ENCODE data around the gene MRPL38.
A peak's percentile ranks its signal among the peaks of the same experiment; 100 is the strongest.

The MRPL38 gene

GRCh38 chr17:75904749-75905521, at the start of gene MRPL38:
TSS of gene MRPL38 (minus strand) at chr17:75904884. CDS start at chr17:75904875, 9 bp downstream.
- peaks cover 30% of the 10 kb centered on the region for H3K36me3 ChIP-seq (ENCODE audit: insufficient read depth, low read depth, low read length)
- peak within 1 kb of the TSS; percentile 96 for H3K4me3 ChIP-seq (ENCODE audit: low read length)
- no peaks in the 10 kb centered on the region for H3K4me1 ChIP-seq (ENCODE audit: insufficient read depth, low read length)
- H3K27ac ChIP-seq (ENCODE audit: low read length): no peak within 1 kb of the TSS
- no peaks in the 10 kb centered on the region for H3K9me3 ChIP-seq (ENCODE audit: insufficient read depth, low read depth, low read length)
- no peaks in the 10 kb centered on the region for H3K27me3 ChIP-seq (ENCODE audit: insufficient read depth, low read length)
- H3K9ac ChIP-seq (ENCODE audit: low read depth, low read length): peak within 1 kb of the TSS; percentile 91

GRCh38 chr17:75950855-75951554, 46.3 kb upstream of the MRPL38 start:
- H3K4me1 ChIP-seq (ENCODE audit: insufficient read depth, low read length): no peaks in the 10 kb centered on the region
- H3K27me3 ChIP-seq (ENCODE audit: insufficient read depth, low read length): no peaks in the 10 kb centered on the region
- H3K36me3 ChIP-seq (ENCODE audit: insufficient read depth, low read depth, low read length): peaks cover 85% of the 10 kb centered on the region
- H3K9ac ChIP-seq (ENCODE audit: low read depth, low read length): no peak overlapping the region
- no peak overlapping the region for H3K27ac ChIP-seq (ENCODE audit: low read length)
- no peak overlapping the region for H3K4me3 ChIP-seq (ENCODE audit: low read length)
- no peaks in the 10 kb centered on the region for H3K9me3 ChIP-seq (ENCODE audit: insufficient read depth, low read depth, low read length)

- Histone ChIP-seq H3K4me1 (ENCODE audit: insufficient read depth, low read length) (no peaks in the 10 kb centered on the region), H3K27me3 (ENCODE audit: insufficient read depth, low read length) (no peaks in the 10 kb centered on the region), H3K36me3 (ENCODE audit: insufficient read depth, low read depth, low read length) (peaks cover 85% of the 10 kb centered on the region), H3K9ac (ENCODE audit: low read depth, low read length) (no peak overlapping the region), H3K9me3 (ENCODE audit: insufficient read depth, low read depth, low read length) (no peaks in the 10 kb centered on the region), H3K27ac (ENCODE audit: low read length) (no peak overlapping the region), H3K4me3 (ENCODE audit: low read length) (no peak overlapping the region)
Measured at GRCh38 chr17:75950421-75950820, 45.7 kb upstream of the MRPL38 start.

- H3K9me3 ChIP-seq (ENCODE audit: insufficient read depth, low read depth, low read length): no peaks in the 10 kb centered on the region
- peaks cover 53% of the 10 kb centered on the region for H3K36me3 ChIP-seq (ENCODE audit: insufficient read depth, low read depth, low read length)
- no peak overlapping the region for H3K9ac ChIP-seq (ENCODE audit: low read depth, low read length)
Measured at GRCh38 chr17:75945211-75945610, 40.5 kb upstream of the MRPL38 start.

GRCh38 chr17:75943491-75943890, 38.8 kb upstream of the MRPL38 start:
- no peaks in the 10 kb centered on the region for H3K9me3 ChIP-seq (ENCODE audit: insufficient read depth, low read depth, low read length)
- peaks cover 38% of the 10 kb centered on the region for H3K36me3 ChIP-seq (ENCODE audit: insufficient read depth, low read depth, low read length)
- no peaks in the 10 kb centered on the region for H3K27me3 ChIP-seq (ENCODE audit: insufficient read depth, low read length)
- H3K9ac ChIP-seq (ENCODE audit: low read depth, low read length): no peak overlapping the region
- peaks cover 4% of the 10 kb centered on the region; the same call in 1 of the 2 replicates for H3K4me1 ChIP-seq (ENCODE audit: insufficient read depth, low read length)
- no peak overlapping the region for H3K4me3 ChIP-seq (ENCODE audit: low read length)
- no peak overlapping the region for H3K27ac ChIP-seq (ENCODE audit: low read length)

More at GRCh38 chr17:75945211-75945610, 40.5 kb upstream of the MRPL38 start:
- Histone ChIP-seq H3K4me3 (ENCODE audit: low read length) (no peak overlapping the region), H3K27ac (ENCODE audit: low read length) (no peak overlapping the region), H3K4me1 (ENCODE audit: insufficient read depth, low read length) (peaks cover 4% of the 10 kb centered on the region; the same call in 1 of the 2 replicates), H3K27me3 (ENCODE audit: insufficient read depth, low read length) (no peaks in the 10 kb centered on the region)

GRCh38 chr17:75942473-75942872, 37.8 kb upstream of the MRPL38 start:
- no peak overlapping the region for H3K9ac ChIP-seq (ENCODE audit: low read depth, low read length)
- no peak overlapping the region for H3K4me3 ChIP-seq (ENCODE audit: low read length)
- H3K4me1 ChIP-seq (ENCODE audit: insufficient read depth, low read length): peaks cover 4% of the 10 kb centered on the region; the same call in 1 of the 2 replicates
- H3K9me3 ChIP-seq (ENCODE audit: insufficient read depth, low read depth, low read length): no peaks in the 10 kb centered on the region
- H3K27me3 ChIP-seq (ENCODE audit: insufficient read depth, low read length): no peaks in the 10 kb centered on the region
- H3K27ac ChIP-seq (ENCODE audit: low read length): no peak overlapping the region
- H3K36me3 ChIP-seq (ENCODE audit: insufficient read depth, low read depth, low read length): peaks cover 28% of the 10 kb centered on the region

- peaks cover 4% of the 10 kb centered on the region; the same call in 1 of the 2 replicates for H3K4me1 ChIP-seq (ENCODE audit: insufficient read depth, low read length)
- peaks cover 18% of the 10 kb centered on the region for H3K36me3 ChIP-seq (ENCODE audit: insufficient read depth, low read depth, low read length)
- H3K9me3 ChIP-seq (ENCODE audit: insufficient read depth, low read depth, low read length): no peaks in the 10 kb centered on the region
- no peak overlapping the region for H3K27ac ChIP-seq (ENCODE audit: low read length)
- H3K9ac ChIP-seq (ENCODE audit: low read depth, low read length): peak overlapping the region; percentile 55; the same call in 1 of the 2 replicates
- H3K27me3 ChIP-seq (ENCODE audit: insufficient read depth, low read length): no peaks in the 10 kb centered on the region
- H3K4me3 ChIP-seq (ENCODE audit: low read length): peak overlapping the region; percentile 92; the same call in 1 of the 2 replicates
Measured at GRCh38 chr17:75941442-75941819, 36.7 kb upstream of the MRPL38 start.

GRCh38 chr17:75940727-75941441, 36.2 kb upstream of the MRPL38 start, which contains the start of gene FBF1:
TSS of gene FBF1 (minus strand) at chr17:75941042. CDS start at chr17:75938149, 2,893 bp downstream.
- peak within 1 kb of the TSS; percentile 92 for H3K4me3 ChIP-seq (ENCODE audit: low read length)
- peaks cover 4% of the 10 kb centered on the region; the same call in 1 of the 2 replicates for H3K4me1 ChIP-seq (ENCODE audit: insufficient read depth, low read length)
- H3K9ac ChIP-seq (ENCODE audit: low read depth, low read length): peak within 1 kb of the TSS; percentile 90
- no peaks in the 10 kb centered on the region for H3K9me3 ChIP-seq (ENCODE audit: insufficient read depth, low read depth, low read length)
- H3K27me3 ChIP-seq (ENCODE audit: insufficient read depth, low read length): no peaks in the 10 kb centered on the region
- H3K27ac ChIP-seq (ENCODE audit: low read length): peak within 1 kb of the TSS; percentile 64
- peaks cover 12% of the 10 kb centered on the region for H3K36me3 ChIP-seq (ENCODE audit: insufficient read depth, low read depth, low read length)

- Histone ChIP-seq H3K9me3 (ENCODE audit: insufficient read depth, low read depth, low read length) (no peaks in the 10 kb centered on the region), H3K4me3 (ENCODE audit: low read length) (no peak overlapping the region), H3K9ac (ENCODE audit: low read depth, low read length) (no peak overlapping the region)
Measured at GRCh38 chr17:75937652-75938051, 33.0 kb upstream of the MRPL38 start.

GRCh38 chr17:75933808-75934207, 29.1 kb upstream of the MRPL38 start:
- Histone ChIP-seq H3K4me3 (ENCODE audit: low read length) (no peak overlapping the region), H3K9ac (ENCODE audit: low read depth, low read length) (no peak overlapping the region), H3K4me1 (ENCODE audit: insufficient read depth, low read length) (no peaks in the 10 kb centered on the region), H3K27me3 (ENCODE audit: insufficient read depth, low read length) (no peaks in the 10 kb centered on the region), H3K36me3 (ENCODE audit: insufficient read depth, low read depth, low read length) (no peaks in the 10 kb centered on the region), H3K27ac (ENCODE audit: low read length) (no peak overlapping the region), H3K9me3 (ENCODE audit: insufficient read depth, low read depth, low read length) (no peaks in the 10 kb centered on the region)

More at GRCh38 chr17:75937652-75938051, 33.0 kb upstream of the MRPL38 start:
- Histone ChIP-seq H3K4me1 (ENCODE audit: insufficient read depth, low read length) (peaks cover 4% of the 10 kb centered on the region; the same call in 1 of the 2 replicates), H3K27ac (ENCODE audit: low read length) (no peak overlapping the region), H3K36me3 (ENCODE audit: insufficient read depth, low read depth, low read length) (no peaks in the 10 kb centered on the region), H3K27me3 (ENCODE audit: insufficient read depth, low read length) (no peaks in the 10 kb centered on the region)

- Histone ChIP-seq H3K9me3 (ENCODE audit: insufficient read depth, low read depth, low read length) (no peaks in the 10 kb centered on the region), H3K27me3 (ENCODE audit: insufficient read depth, low read length) (no peaks in the 10 kb centered on the region), H3K36me3 (ENCODE audit: insufficient read depth, low read depth, low read length) (no peaks in the 10 kb centered on the region), H3K4me3 (ENCODE audit: low read length) (no peak overlapping the region), H3K27ac (ENCODE audit: low read length) (no peak overlapping the region), H3K9ac (ENCODE audit: low read depth, low read length) (no peak overlapping the region), H3K4me1 (ENCODE audit: insufficient read depth, low read length) (no peaks in the 10 kb centered on the region)
Measured at GRCh38 chr17:75932852-75933251, 28.2 kb upstream of the MRPL38 start.

All from iPS-20b (cell line).